ENCODE measurements around the gene RNF41. TPM values are rescaled to one million over a fixed set of nuclear protein-coding genes. Genes with fewer than 3 reads are reported as not detected.
A peak's percentile ranks its signal among the peaks of the same experiment; 100 is the strongest.

The RNF41 gene
- total and polyA plus RNA-seq, 2 of the 13 experiments (the other 11 are each of a cell fraction or from before 2014, with no cell fraction given): 27.1 to 39.4 TPM

GRCh38 chr12:56266693-56267442 lies 45.1 kb upstream of the RNF41 start, which contains the start of gene COQ10A (continued):
- TF ChIP-seq ZNF775 (CRISPR knock-in tag; IDR thresholded peaks at IDR 0.05; ENCODE audit: borderline replicate concordance) (no peak), EEA1 (CRISPR knock-in tag; IDR thresholded peaks at IDR 0.05; ENCODE audit: borderline replicate concordance) (no peak), RFXAP (CRISPR knock-in tag; IDR thresholded peaks at IDR 0.05; ENCODE audit: borderline replicate concordance) (peak; percentile 98), KDM5A (IDR thresholded peaks at IDR 0.05; ENCODE audit: borderline replicate concordance, low read length) (peak; percentile 61; the same call in 1 of the 2 replicates), ELF1 (CRISPR knock-in tag; IDR thresholded peaks at IDR 0.05) (peak; percentile 85), DNMT1 (CRISPR knock-in tag; IDR thresholded peaks at IDR 0.05) (no peak), XRCC5 (optimal IDR thresholded peaks at IDR 0.05; ENCODE audit: low read length) (peak; percentile 64), ZNF746 (CRISPR knock-in tag; IDR thresholded peaks at IDR 0.05) (no peak), ZNF383 (CRISPR knock-in tag; IDR thresholded peaks at IDR 0.05; ENCODE audit: borderline replicate concordance) (no peak), ZNF703 (CRISPR knock-in tag; IDR thresholded peaks at IDR 0.05; ENCODE audit: borderline replicate concordance) (no peak), ZNF816 (CRISPR knock-in tag; IDR thresholded peaks at IDR 0.05; ENCODE audit: borderline replicate concordance) (no peak), GFI1 (CRISPR knock-in tag; IDR thresholded peaks at IDR 0.05; ENCODE audit: borderline replicate concordance) (no peak), TCF7 (IDR thresholded peaks at IDR 0.05; ENCODE audit: low read depth) (no peak), ZMAT5 (CRISPR knock-in tag; IDR thresholded peaks at IDR 0.05; ENCODE audit: borderline replicate concordance, low read depth) (no peak), HOXD1 (CRISPR knock-in tag; IDR thresholded peaks at IDR 0.05) (no peak), ZNF558 (CRISPR knock-in tag; IDR thresholded peaks at IDR 0.05; ENCODE audit: borderline replicate concordance) (no peak; the same call in 1 of the 2 replicates), HHEX (CRISPR knock-in tag; IDR thresholded peaks at IDR 0.05) (no peak), ZFP90 (CRISPR knock-in tag; IDR thresholded peaks at IDR 0.05; ENCODE audit: borderline replicate concordance) (no peak; the same call in 1 of the 2 replicates), DR1 (CRISPR knock-in tag; IDR thresholded peaks at IDR 0.05) (no peak)
- TF ChIP-seq, protein P1, sequence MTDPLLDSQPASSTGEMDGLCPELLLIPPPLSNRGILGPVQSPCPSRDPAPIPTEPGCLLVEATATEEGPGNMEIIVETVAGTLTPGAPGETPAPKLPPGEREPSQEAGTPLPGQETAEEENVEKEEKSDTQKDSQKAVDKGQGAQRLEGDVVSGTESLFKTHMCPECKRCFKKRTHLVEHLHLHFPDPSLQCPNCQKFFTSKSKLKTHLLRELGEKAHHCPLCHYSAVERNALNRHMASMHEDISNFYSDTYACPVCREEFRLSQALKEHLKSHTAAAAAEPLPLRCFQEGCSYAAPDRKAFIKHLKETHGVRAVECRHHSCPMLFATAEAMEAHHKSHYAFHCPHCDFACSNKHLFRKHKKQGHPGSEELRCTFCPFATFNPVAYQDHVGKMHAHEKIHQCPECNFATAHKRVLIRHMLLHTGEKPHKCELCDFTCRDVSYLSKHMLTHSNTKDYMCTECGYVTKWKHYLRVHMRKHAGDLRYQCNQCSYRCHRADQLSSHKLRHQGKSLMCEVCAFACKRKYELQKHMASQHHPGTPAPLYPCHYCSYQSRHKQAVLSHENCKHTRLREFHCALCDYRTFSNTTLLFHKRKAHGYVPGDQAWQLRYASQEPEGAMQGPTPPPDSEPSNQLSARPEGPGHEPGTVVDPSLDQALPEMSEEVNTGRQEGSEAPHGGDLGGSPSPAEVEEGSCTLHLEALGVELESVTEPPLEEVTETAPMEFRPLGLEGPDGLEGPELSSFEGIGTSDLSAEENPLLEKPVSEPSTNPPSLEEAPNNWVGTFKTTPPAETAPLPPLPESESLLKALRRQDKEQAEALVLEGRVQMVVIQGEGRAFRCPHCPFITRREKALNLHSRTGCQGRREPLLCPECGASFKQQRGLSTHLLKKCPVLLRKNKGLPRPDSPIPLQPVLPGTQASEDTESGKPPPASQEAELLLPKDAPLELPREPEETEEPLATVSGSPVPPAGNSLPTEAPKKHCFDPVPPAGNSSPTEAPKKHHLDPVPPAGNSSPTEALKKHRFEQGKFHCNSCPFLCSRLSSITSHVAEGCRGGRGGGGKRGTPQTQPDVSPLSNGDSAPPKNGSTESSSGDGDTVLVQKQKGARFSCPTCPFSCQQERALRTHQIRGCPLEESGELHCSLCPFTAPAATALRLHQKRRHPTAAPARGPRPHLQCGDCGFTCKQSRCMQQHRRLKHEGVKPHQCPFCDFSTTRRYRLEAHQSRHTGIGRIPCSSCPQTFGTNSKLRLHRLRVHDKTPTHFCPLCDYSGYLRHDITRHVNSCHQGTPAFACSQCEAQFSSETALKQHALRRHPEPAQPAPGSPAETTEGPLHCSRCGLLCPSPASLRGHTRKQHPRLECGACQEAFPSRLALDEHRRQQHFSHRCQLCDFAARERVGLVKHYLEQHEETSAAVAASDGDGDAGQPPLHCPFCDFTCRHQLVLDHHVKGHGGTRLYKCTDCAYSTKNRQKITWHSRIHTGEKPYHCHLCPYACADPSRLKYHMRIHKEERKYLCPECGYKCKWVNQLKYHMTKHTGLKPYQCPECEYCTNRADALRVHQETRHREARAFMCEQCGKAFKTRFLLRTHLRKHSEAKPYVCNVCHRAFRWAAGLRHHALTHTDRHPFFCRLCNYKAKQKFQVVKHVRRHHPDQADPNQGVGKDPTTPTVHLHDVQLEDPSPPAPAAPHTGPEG (CRISPR knock-in tag; IDR thresholded peaks at IDR 0.05): peak; percentile 47; the same call in 1 of the 2 replicates
- TF ChIP-seq, protein P2, sequence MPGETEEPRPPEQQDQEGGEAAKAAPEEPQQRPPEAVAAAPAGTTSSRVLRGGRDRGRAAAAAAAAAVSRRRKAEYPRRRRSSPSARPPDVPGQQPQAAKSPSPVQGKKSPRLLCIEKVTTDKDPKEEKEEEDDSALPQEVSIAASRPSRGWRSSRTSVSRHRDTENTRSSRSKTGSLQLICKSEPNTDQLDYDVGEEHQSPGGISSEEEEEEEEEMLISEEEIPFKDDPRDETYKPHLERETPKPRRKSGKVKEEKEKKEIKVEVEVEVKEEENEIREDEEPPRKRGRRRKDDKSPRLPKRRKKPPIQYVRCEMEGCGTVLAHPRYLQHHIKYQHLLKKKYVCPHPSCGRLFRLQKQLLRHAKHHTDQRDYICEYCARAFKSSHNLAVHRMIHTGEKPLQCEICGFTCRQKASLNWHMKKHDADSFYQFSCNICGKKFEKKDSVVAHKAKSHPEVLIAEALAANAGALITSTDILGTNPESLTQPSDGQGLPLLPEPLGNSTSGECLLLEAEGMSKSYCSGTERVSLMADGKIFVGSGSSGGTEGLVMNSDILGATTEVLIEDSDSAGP (CRISPR knock-in tag; IDR thresholded peaks at IDR 0.05; ENCODE audit: borderline replicate concordance): peak; percentile 84

All from HepG2 (cell line).